H1 (cell line): Measurements from ENCODE around the gene EPYC.

Experiments used
- ATF2 ChIP-seq: IDR thresholded peaks from 2 replicates; pipeline ENCODE4 v1.6.1; 2012; ENCODE audit warnings: low read length, inconsistent platforms
- ATF3 ChIP-seq: IDR thresholded peaks from 2 replicates; pipeline ENCODE4 v1.6.1; 2011; ENCODE audit warnings: low read depth, mild to moderate bottlenecking, low read length; ENCODE audit not compliant: insufficient read depth
- CTCF ChIP-seq, 3 experiments: IDR thresholded peaks; 1 replicate in 2 of 3; 2 replicates in 1 of 3; pipeline versions ENCODE4 v1.5.1 to v1.6.1; 2011; ENCODE audit warnings: low read length in 3 of 3, mild to moderate bottlenecking in 3 of 3, inconsistent platforms in 2 of 3, low read depth in 1 of 3, moderate library complexity in 1 of 3; ENCODE audit not compliant: insufficient read depth in 1 of 3; ENCODE audit errors: control extremely low read depth in 1 of 3
- POLR2A ChIP-seq, 2 experiments: IDR thresholded peaks; 1 replicate in 1 of 2; 2 replicates in 1 of 2; pipeline ENCODE4 v1.6.1; 2011; ENCODE audit warnings: low read depth in 2 of 2, low read length in 2 of 2, mild to moderate bottlenecking in 2 of 2; ENCODE audit errors: control extremely low read depth in 1 of 2
- RAD21 ChIP-seq, 2 experiments: IDR thresholded peaks in 1 of 2; conservative IDR thresholded peaks in 1 of 2; 2 replicates each; pipeline ENCODE4 v1.6.1; 2011; ENCODE audit warnings: low read depth in 2 of 2, low read length in 2 of 2, improper control_type of control experiment in 1 of 2, inconsistent platforms in 1 of 2, mild to moderate bottlenecking in 1 of 2, moderate library complexity in 1 of 2
- RXRA ChIP-seq: IDR thresholded peaks from 2 replicates; pipeline ENCODE4 v1.6.1; 2011; ENCODE audit warnings: low read depth, mild to moderate bottlenecking, low read length, moderate library complexity; ENCODE audit not compliant: insufficient read depth
- YY1 ChIP-seq: IDR thresholded peaks from 2 replicates; pipeline ENCODE4 v1.6.1; 2011; ENCODE audit warnings: low read depth, mild to moderate bottlenecking, low read length
- ZNF274 ChIP-seq: IDR thresholded peaks from 2 replicates; pipeline ENCODE4 v1.7.0; 2012; ENCODE audit warnings: low read length, borderline replicate concordance; ENCODE audit errors: extremely low read depth

GRCh38 chr12:90991952-90992465, 12.8 kb downstream of the EPYC start:
- TF ChIP-seq CTCF (IDR thresholded peaks at IDR 0.05; ENCODE audit: control extremely low read depth in 1 of 3, insufficient read depth in 1 of 3, low read depth in 1 of 3, low read length in 3 of 3) = no peak
- no peak for TF ChIP-seq ATF3
- TF ChIP-seq ATF2 = no peak
- no peak for TF ChIP-seq RAD21 (IDR thresholded peaks at IDR 0.05 in 1 of 2, conservative IDR thresholded peaks at IDR 0.05 in 1 of 2; ENCODE audit: low read depth in 2 of 2, low read length in 2 of 2)
- no peak for TF ChIP-seq ZNF274
- TF ChIP-seq POLR2A (IDR thresholded peaks at IDR 0.05; ENCODE audit: control extremely low read depth in 1 of 2, low read depth in 2 of 2, low read length in 2 of 2) = no peak
- TF ChIP-seq YY1 = no peak
- TF ChIP-seq RXRA = no peak
